H9 (cell line): ENCODE results near the gene KRT5. TPM values are rescaled to one million over a fixed set of nuclear protein-coding genes. Genes with fewer than 3 reads are reported as not detected.

Experiments
- DNase-seq: peaks from one replicate; pipeline ENCODE4 v3.0.0-alpha.2; 2017
- H2AFZ ChIP-seq: one replicate; pipeline ENCODE4 v1.6.1; 2013; ENCODE audit warnings: mild to moderate bottlenecking, low read length, control low read depth, moderate library complexity
- H2AK5ac ChIP-seq: 2 replicates; pipeline ENCODE4 v1.6.1; 2013; ENCODE audit warnings: low read length, control low read depth, mixed read lengths; ENCODE audit not compliant: insufficient read length
- H2BK120ac ChIP-seq: one replicate; pipeline ENCODE4 v1.6.1; 2013; ENCODE audit warnings: low read depth, mild to moderate bottlenecking, low read length, control low read depth, inconsistent platforms; ENCODE audit not compliant: poor library complexity, severe bottlenecking
- H2BK12ac ChIP-seq: 2 replicates; pipeline ENCODE4 v1.6.1; 2013; ENCODE audit warnings: low read length, control low read depth, mixed read lengths, low read depth; ENCODE audit not compliant: insufficient read length
- H2BK15ac ChIP-seq: 2 replicates; pipeline ENCODE4 v1.6.1; 2013; ENCODE audit warnings: low read depth, low read length, control low read depth
- H2BK20ac ChIP-seq: one replicate; pipeline ENCODE4 v1.6.1; 2013; ENCODE audit warnings: low read depth, mild to moderate bottlenecking, low read length, control low read depth, inconsistent platforms; ENCODE audit not compliant: poor library complexity, severe bottlenecking
- H2BK5ac ChIP-seq: 2 replicates; pipeline ENCODE4 v1.6.1; 2013; ENCODE audit warnings: low read length, control low read depth, mixed read lengths; ENCODE audit not compliant: insufficient read length
- H3K14ac ChIP-seq: 2 replicates; pipeline ENCODE4 v1.6.1; 2013; ENCODE audit warnings: low read length, control low read depth; ENCODE audit not compliant: insufficient read depth
- H3K18ac ChIP-seq: 2 replicates; pipeline ENCODE4 v1.6.1; 2013; ENCODE audit warnings: low read depth, mild to moderate bottlenecking, mixed read lengths, low read length, control low read depth; ENCODE audit not compliant: insufficient read length
- H3K23ac ChIP-seq: 2 replicates; pipeline ENCODE4 v1.6.1; 2013; ENCODE audit warnings: low read length, control low read depth, mixed read lengths, low read depth; ENCODE audit not compliant: insufficient read length
- H3K23me2 ChIP-seq: 2 replicates; pipeline ENCODE4 v1.6.1; 2013; ENCODE audit warnings: low read depth, mild to moderate bottlenecking, mixed read lengths, low read length, control low read depth; ENCODE audit not compliant: insufficient read length, poor library complexity, severe bottlenecking
- H3K27ac ChIP-seq: 2 replicates; pipeline ENCODE4 v1.5.1; 2013; ENCODE audit warnings: low read length, control low read depth, mixed read lengths, low read depth; ENCODE audit not compliant: insufficient read length
- H3K27me3 ChIP-seq: 2 replicates; pipeline ENCODE4 v1.6.1; 2013; ENCODE audit warnings: low read length, control low read depth, inconsistent platforms; ENCODE audit not compliant: insufficient read depth
- H3K4ac ChIP-seq: 2 replicates; pipeline ENCODE4 v1.6.1; 2013; ENCODE audit warnings: low read depth, mild to moderate bottlenecking, control low read depth, inconsistent platforms, low read length, moderate library complexity
- H3K4me1 ChIP-seq: 2 replicates; pipeline ENCODE4 v1.6.1; 2013; ENCODE audit warnings: low read length, control low read depth, inconsistent platforms; ENCODE audit not compliant: insufficient read depth
- H3K4me2 ChIP-seq: 2 replicates; pipeline ENCODE4 v1.6.1; 2013; ENCODE audit warnings: low read length, control low read depth, mixed read lengths; ENCODE audit not compliant: insufficient read length, insufficient read depth
- H3K56ac ChIP-seq: 2 replicates; pipeline ENCODE4 v1.6.1; 2013; ENCODE audit warnings: low read depth, mild to moderate bottlenecking, mixed read lengths, low read length, control low read depth; ENCODE audit not compliant: insufficient read length
- H3K79me1 ChIP-seq: 2 replicates; pipeline ENCODE4 v1.6.1; 2013; ENCODE audit warnings: low read depth, mild to moderate bottlenecking, moderate library complexity, low read length, control low read depth, inconsistent platforms; ENCODE audit not compliant: insufficient read depth, poor library complexity, severe bottlenecking
- H3K79me2 ChIP-seq: 2 replicates; pipeline ENCODE4 v1.6.1; 2013; ENCODE audit warnings: low read length, control low read depth, inconsistent platforms; ENCODE audit not compliant: insufficient read depth
- H3K9ac ChIP-seq: 2 replicates; pipeline ENCODE4 v1.6.1; 2013; ENCODE audit warnings: low read length, control low read depth, mixed read lengths; ENCODE audit not compliant: insufficient read length; ENCODE audit errors: extremely low read depth
- H3K9me3 ChIP-seq: one replicate; pipeline ENCODE4 v1.6.1; 2013; ENCODE audit warnings: low read depth, low read length, inconsistent platforms; ENCODE audit not compliant: control insufficient read depth
- H3T11ph ChIP-seq: one replicate; pipeline ENCODE4 v1.6.1; 2013; ENCODE audit warnings: mild to moderate bottlenecking, low read length, control low read depth, inconsistent platforms
- H4K20me1 ChIP-seq: one replicate; pipeline ENCODE4 v1.6.1; 2013; ENCODE audit not compliant: control insufficient read depth, insufficient read length, insufficient read depth
- H4K5ac ChIP-seq: 2 replicates; pipeline ENCODE4 v1.6.1; 2013; ENCODE audit warnings: low read depth, mild to moderate bottlenecking, mixed read lengths, low read length, control low read depth; ENCODE audit not compliant: insufficient read length
- H4K8ac ChIP-seq: replicated peaks from 2 replicates; pipeline ENCODE4 v1.6.1; 2013; ENCODE audit warnings: low read length, control low read depth, mixed read lengths, low read depth; ENCODE audit not compliant: insufficient read length
- H4K91ac ChIP-seq: 2 replicates; pipeline ENCODE4 v1.6.1; 2013; ENCODE audit warnings: low read depth, mild to moderate bottlenecking, moderate library complexity, mixed read lengths, low read length, control low read depth; ENCODE audit not compliant: insufficient read length
- H3K27ac Mint-ChIP-seq, 3 experiments: 2 replicates in 2 of 3; 3 replicates in 1 of 3; pipeline ENCODE4 v1.8.0; 2020 to 2021; ENCODE audit warnings: mixed read lengths in 3 of 3, mild to moderate bottlenecking in 1 of 3, moderate library complexity in 1 of 3
- H3K27me3 Mint-ChIP-seq: 2 replicates; pipeline ENCODE4 v1.8.0; 2021; ENCODE audit warnings: low read depth, mild to moderate bottlenecking, moderate library complexity, mixed read lengths
- H3K36me3 Mint-ChIP-seq, 3 experiments: 2 replicates in 2 of 3; 3 replicates in 1 of 3; pipeline ENCODE4 v1.8.0; 2020 to 2021; ENCODE audit warnings: low read depth in 3 of 3, mixed read lengths in 3 of 3; ENCODE audit not compliant: insufficient read depth in 1 of 3
- H3K4me1 Mint-ChIP-seq, 2 experiments: 2 replicates each; pipeline ENCODE4 v1.8.0; 2020; ENCODE audit warnings: mixed read lengths in 2 of 2
- H3K4me3 Mint-ChIP-seq, 2 experiments: 2 replicates in 1 of 2; 3 replicates in 1 of 2; pipeline ENCODE4 v1.8.0; 2020 to 2021; ENCODE audit warnings: mild to moderate bottlenecking in 2 of 2, mixed read lengths in 2 of 2, moderate library complexity in 1 of 2
- H3K9me3 Mint-ChIP-seq, 2 experiments: 2 replicates in 1 of 2; 3 replicates in 1 of 2; pipeline ENCODE4 v1.8.0; 2020; ENCODE audit warnings: mild to moderate bottlenecking in 2 of 2, mixed read lengths in 2 of 2, moderate library complexity in 1 of 2
- WGBS: extraction: QIAGEN DNeasy Blood & Tissue Kit; methylation state at CpG from one replicate; pipeline ENCODE4 v1.1.7; 2013; ENCODE audit warnings: missing lambda C conversion rate, low lambda C conversion rate, mixed read lengths; ENCODE audit not compliant: insufficient read length; ENCODE audit errors: extremely low coverage; 5-methylcytosine and 5-hydroxymethylcytosine counted together
- total RNA-seq: library from RNA; stranded (reverse); gene quantifications from 2 replicates; pipeline ENCODE4 v1.2.1, GENCODE V29; 2021
- TF ChIP-seq, protein P1 (sequence below): fragments of 200-600 bp; sonication (generic); conservative IDR thresholded peaks from 3 replicates; pipeline ENCODE4 v1.8.0; 2021; ENCODE audit warnings: antibody characterized with exemption, mild to moderate bottlenecking

Gene KRT5
- total RNA-seq, 1 experiment from 2014 or later: not detected

DNA sequence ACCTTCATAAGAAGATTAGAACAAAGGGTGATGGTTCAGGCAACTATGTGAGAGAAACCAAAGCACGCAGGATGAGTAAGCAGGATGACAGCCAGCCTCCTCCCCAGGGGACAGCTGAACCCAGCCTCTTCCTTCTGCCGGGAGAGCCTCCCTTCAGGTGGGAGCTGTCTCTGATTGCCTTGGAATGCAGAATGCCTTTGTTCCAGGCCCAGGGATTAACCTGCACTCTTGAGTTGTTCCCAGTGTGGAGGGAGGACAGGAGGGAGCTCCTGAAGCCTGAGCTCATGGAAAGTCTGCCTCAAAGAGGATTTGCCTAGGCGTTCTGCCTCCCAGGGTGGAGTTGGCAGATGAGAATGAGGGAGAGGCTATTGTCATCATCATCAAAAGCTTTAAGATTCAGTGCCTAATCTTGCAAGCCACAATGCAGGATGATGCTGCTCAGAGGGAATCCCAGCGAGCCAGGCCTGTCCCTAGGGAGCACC, 23.6 kb downstream of the KRT5 start:
- Histone ChIP-seq H3K79me2 (no peaks in the 10 kb centered on the region), H3K27ac (no peak overlapping the region), H3K23ac (no peak overlapping the region), H3K9me3 (no peaks in the 10 kb centered on the region), H2BK15ac (no peak overlapping the region), H3K14ac (no peak overlapping the region), H2BK12ac (no peak overlapping the region), H3K4ac (no peak overlapping the region), H4K20me1 (no peaks in the 10 kb centered on the region), H4K8ac (no peak overlapping the region), H2BK20ac (no peak overlapping the region), H2AK5ac (no peak overlapping the region), H2AFZ (no peak overlapping the region), H4K91ac (no peak overlapping the region), H3K4me2 (no peak overlapping the region), H3K79me1 (no peaks in the 10 kb centered on the region), H3T11ph (no peak overlapping the region), H3K27me3 (no peaks in the 10 kb centered on the region), H4K5ac (no peak overlapping the region), H3K56ac (no peak overlapping the region), H2BK120ac (no peak overlapping the region), H2BK5ac (no peak overlapping the region), H3K4me1 (peaks cover 6% of the 10 kb centered on the region; the same call in 1 of the 2 replicates), H3K9ac (no peak overlapping the region), H3K18ac (no peak overlapping the region), H3K23me2 (no peaks in the 10 kb centered on the region)
- peaks cover 0 to 3% of the 10 kb centered on the region in 2 experiments; a peak in 1 of 5 replicates for H3K9me3 Mint-ChIP-seq
- no peaks in the 10 kb centered on the region; a peak in 1 of 7 replicates for H3K36me3 Mint-ChIP-seq
- WGBS: no CpG with 5 or more reads among the region's 4 CpGs
- peak; percentile 85 for DNase-seq
- no peak overlapping the region for H3K4me3 Mint-ChIP-seq
- TF ChIP-seq, protein P1, sequence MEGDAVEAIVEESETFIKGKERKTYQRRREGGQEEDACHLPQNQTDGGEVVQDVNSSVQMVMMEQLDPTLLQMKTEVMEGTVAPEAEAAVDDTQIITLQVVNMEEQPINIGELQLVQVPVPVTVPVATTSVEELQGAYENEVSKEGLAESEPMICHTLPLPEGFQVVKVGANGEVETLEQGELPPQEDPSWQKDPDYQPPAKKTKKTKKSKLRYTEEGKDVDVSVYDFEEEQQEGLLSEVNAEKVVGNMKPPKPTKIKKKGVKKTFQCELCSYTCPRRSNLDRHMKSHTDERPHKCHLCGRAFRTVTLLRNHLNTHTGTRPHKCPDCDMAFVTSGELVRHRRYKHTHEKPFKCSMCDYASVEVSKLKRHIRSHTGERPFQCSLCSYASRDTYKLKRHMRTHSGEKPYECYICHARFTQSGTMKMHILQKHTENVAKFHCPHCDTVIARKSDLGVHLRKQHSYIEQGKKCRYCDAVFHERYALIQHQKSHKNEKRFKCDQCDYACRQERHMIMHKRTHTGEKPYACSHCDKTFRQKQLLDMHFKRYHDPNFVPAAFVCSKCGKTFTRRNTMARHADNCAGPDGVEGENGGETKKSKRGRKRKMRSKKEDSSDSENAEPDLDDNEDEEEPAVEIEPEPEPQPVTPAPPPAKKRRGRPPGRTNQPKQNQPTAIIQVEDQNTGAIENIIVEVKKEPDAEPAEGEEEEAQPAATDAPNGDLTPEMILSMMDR: no peak
- H3K4me1 Mint-ChIP-seq: peaks cover 28 to 37% of the 10 kb centered on the region in 2 experiments
- H3K27ac Mint-ChIP-seq: peak overlapping the region; percentile 68 to 94 (median 78); a peak in 6 of 7 replicates
- peaks cover 14% of the 10 kb centered on the region for H3K27me3 Mint-ChIP-seq
